Activated B cell treated with CpG ODN at 0.5 μM for 24 hours (primary cell): ENCODE measurements around the gene MAN1A1. TPM values are rescaled to one million over a fixed set of nuclear protein-coding genes. Genes with fewer than 3 reads are reported as not detected.

Experiments used
- ATAC-seq: fragments of 200-7000 bp; cut with Tn5 transposase; one replicate; pipeline ENCODE4 v1.10.0; 2021; ENCODE audit warnings: low read depth, mild to moderate bottlenecking, moderate library complexity
- CTCF ChIA-PET: fragments of 350-600 bp; sonication (Branson Sonifier 250); formaldehyde crosslinking; loops from one replicate; lab custom pipeline; 2021; ENCODE audit warnings: antibody characterized with exemption; lab: Charles Lee
- POLR2A ChIA-PET: fragments of 350-600 bp; sonication (Branson Sonifier 250); formaldehyde crosslinking; loops from one replicate; lab custom pipeline; 2021; ENCODE audit warnings: antibody characterized with exemption; lab: Charles Lee
- DNase-seq: peaks from one replicate; pipeline ENCODE4 v3.0.0; 2022
- H3K27ac Mint-ChIP-seq: one replicate; pipeline ENCODE4 v1.8.0; 2020; ENCODE audit warnings: mixed read lengths
- H3K27me3 Mint-ChIP-seq: one replicate; pipeline ENCODE4 v1.8.0; 2021; ENCODE audit warnings: mixed read lengths
- H3K36me3 Mint-ChIP-seq: one replicate; pipeline ENCODE4 v1.8.0; 2021; ENCODE audit warnings: low read depth, mixed read lengths
- H3K4me1 Mint-ChIP-seq: one replicate; pipeline ENCODE4 v1.8.0; 2021; ENCODE audit warnings: mixed read lengths
- H3K4me3 Mint-ChIP-seq: one replicate; pipeline ENCODE4 v1.8.0; 2020; ENCODE audit warnings: mild to moderate bottlenecking, mixed read lengths
- H3K9me3 Mint-ChIP-seq: one replicate; pipeline ENCODE4 v1.8.0; 2020; ENCODE audit warnings: mixed read lengths
- CTCF ChIP-seq: fragments of 200-600 bp; IDR thresholded peaks from one replicate; pipeline ENCODE4 v1.8.0; 2022; ENCODE audit warnings: antibody characterized with exemption, mild to moderate bottlenecking
- intact Hi-C: fragments of 100-400 bp; cut with micrococcal nuclease; formaldehyde crosslinking; loops from one replicate; pipeline ENCODE4 v1.15.1; 2024
- total RNA-seq: library from RNA; stranded (reverse); gene quantifications from 2 replicates; pipeline ENCODE4 v1.2.3, GENCODE V29; 2022

Gene MAN1A1
- total RNA-seq, 1 donor from 2014 or later = 18.1 TPM

- H3K36me3 Mint-ChIP-seq = peaks cover 11% of the 10 kb centered on the region
- H3K27me3 Mint-ChIP-seq = no peaks in the 10 kb centered on the region
- ChIA-PET POLR2A (no interaction called here), CTCF (no interaction called here)
- peaks cover 4% of the 10 kb centered on the region for H3K4me1 Mint-ChIP-seq
- no peaks in the 10 kb centered on the region for H3K9me3 Mint-ChIP-seq
- H3K27ac Mint-ChIP-seq = no peak overlapping the region
- DNase-seq (no peak), ATAC-seq (no peak)
- intact Hi-C loops = no loop called here
- TF ChIP-seq CTCF = no peak
- no peak overlapping the region for H3K4me3 Mint-ChIP-seq
Measured at GRCh38 chr6:119256978-119257462, 92.5 kb downstream of the MAN1A1 start.

- ATAC-seq (no peak), DNase-seq (no peak)
- POLR2A ChIA-PET = no interaction called here
- Mint-ChIP-seq H3K4me1 (peaks cover 4% of the 10 kb centered on the region), H3K4me3 (no peak overlapping the region), H3K9me3 (no peaks in the 10 kb centered on the region), H3K27me3 (no peaks in the 10 kb centered on the region), H3K27ac (no peak overlapping the region), H3K36me3 (peaks cover 6% of the 10 kb centered on the region)
- no peak for TF ChIP-seq CTCF
- CTCF ChIA-PET = no interaction called here
- intact Hi-C loops = no loop called here
Measured at GRCh38 chr6:119256392-119256791, 93.2 kb downstream of the MAN1A1 start.

- CTCF ChIA-PET = no interaction called here
- DNase-seq = no peak
- no peak overlapping the region for H3K27ac Mint-ChIP-seq
- no peak overlapping the region for H3K4me3 Mint-ChIP-seq
- H3K9me3 Mint-ChIP-seq = no peaks in the 10 kb centered on the region
- no peak for TF ChIP-seq CTCF
- ATAC-seq = no peak
- no peaks in the 10 kb centered on the region for H3K27me3 Mint-ChIP-seq
- H3K4me1 Mint-ChIP-seq = peaks cover 4% of the 10 kb centered on the region
- POLR2A ChIA-PET = interaction anchor here (0.6 kb wide), 1 partner anchor 10 kb away, joined by 3 read pairs; no protein-coding TSS in a partner anchor
- intact Hi-C loops = no loop called here
- H3K36me3 Mint-ChIP-seq = peaks cover 6% of the 10 kb centered on the region
Measured at GRCh38 chr6:119255492-119255891, 94.1 kb downstream of the MAN1A1 start.

GRCh38 chr6:119250036-119250435 is 99.5 kb downstream of the MAN1A1 start:
- no peak overlapping the region for H3K27ac Mint-ChIP-seq
- TF ChIP-seq CTCF = no peak
- no peaks in the 10 kb centered on the region for H3K4me1 Mint-ChIP-seq
- H3K9me3 Mint-ChIP-seq = no peaks in the 10 kb centered on the region
- DNase-seq (no peak), ATAC-seq (no peak)
- ChIA-PET POLR2A (no interaction called here), CTCF (no interaction called here)
- no peak overlapping the region for H3K4me3 Mint-ChIP-seq
- intact Hi-C loops = no loop called here
- no peaks in the 10 kb centered on the region for H3K27me3 Mint-ChIP-seq
- peaks cover 24% of the 10 kb centered on the region for H3K36me3 Mint-ChIP-seq

- H3K27ac Mint-ChIP-seq = no peak overlapping the region
- ATAC-seq = no peak
Measured at GRCh38 chr6:119249319-119249718, 100.2 kb downstream of the MAN1A1 start.

More at GRCh38 chr6:119249319-119249718, 100.2 kb downstream of the MAN1A1 start:
- CTCF ChIA-PET = no interaction called here
- peaks cover 26% of the 10 kb centered on the region for H3K36me3 Mint-ChIP-seq
- H3K9me3 Mint-ChIP-seq = no peaks in the 10 kb centered on the region
- no peaks in the 10 kb centered on the region for H3K4me1 Mint-ChIP-seq
- POLR2A ChIA-PET = no interaction called here
- no peaks in the 10 kb centered on the region for H3K27me3 Mint-ChIP-seq
- intact Hi-C loops = no loop called here
- TF ChIP-seq CTCF = no peak
- no peak overlapping the region for H3K4me3 Mint-ChIP-seq
- DNase-seq = no peak
